B cell (primary cell): ENCODE results near the gene LRP4. TPM values are rescaled to one million over a fixed set of nuclear protein-coding genes. Genes with fewer than 3 reads are reported as not detected.

Experiments
- ATAC-seq: fragments of 200-7000 bp; cut with Tn5 transposase; one replicate; pipeline ENCODE4 v1.10.0; 2021; ENCODE audit warnings: low read depth, mild to moderate bottlenecking, moderate number of reproducible peaks, moderate library complexity
- CTCF ChIA-PET: fragments of 350-600 bp; sonication (Branson Sonifier 250); formaldehyde crosslinking; loops from one replicate; lab custom pipeline; 2021; ENCODE audit warnings: antibody characterized with exemption, inconsistent platforms; lab: Charles Lee
- POLR2A ChIA-PET: fragments of 350-600 bp; sonication (Branson Sonifier 250); formaldehyde crosslinking; loops from one replicate; lab custom pipeline; 2021; ENCODE audit warnings: antibody characterized with exemption; lab: Charles Lee
- DNase-seq: peaks from one replicate; pipeline ENCODE4 v3.0.0; 2013
- H2AFZ ChIP-seq: 2 replicates; pipeline ENCODE4 v1.6.1; 2012; ENCODE audit warnings: mild to moderate bottlenecking, low read depth, low read length; ENCODE audit not compliant: insufficient read depth, poor library complexity, severe bottlenecking
- H3K27ac ChIP-seq, 2 donors: 1 replicate in 1 of 2; 2 replicates in 1 of 2; pipeline ENCODE4 v1.5.1; 2012 to 2013; ENCODE audit warnings: low read length in 2 of 2, mild to moderate bottlenecking in 2 of 2, moderate library complexity in 1 of 2
- H3K27me3 ChIP-seq, 4 experiments: fragments of 200-600 bp in 1 of 4; sonication (generic) in 1 of 4; replicated peaks in 1 of 4; 1 replicate in 2 of 4; 2 replicates in 2 of 4; pipeline versions ENCODE4 v1.6.1 to v1.7.0; 2013 to 2016; ENCODE audit warnings: low read length in 3 of 4, mild to moderate bottlenecking in 2 of 4, mixed read lengths in 1 of 4, moderate library complexity in 1 of 4; ENCODE audit not compliant: insufficient read depth in 4 of 4, control insufficient read depth in 3 of 4; ENCODE audit errors: control extremely low read depth in 1 of 4
- H3K36me3 ChIP-seq, 2 experiments: replicated peaks in 1 of 2; 1 replicate in 1 of 2; 2 replicates in 1 of 2; pipeline versions ENCODE4 v1.6.1 to v1.7.1; 2013; ENCODE audit warnings: low read length in 1 of 2; ENCODE audit not compliant: insufficient read depth in 2 of 2, control insufficient read depth in 1 of 2; ENCODE audit errors: control extremely low read depth in 1 of 2, extremely low read depth in 1 of 2
- H3K4me1 ChIP-seq, 2 donors: fragments of 200-600 bp in 1 of 2; sonication (generic) in 1 of 2; 1 replicate in 1 of 2; 2 replicates in 1 of 2; pipeline versions ENCODE4 v1.5.1 to v1.6.1; 2013 to 2017; ENCODE audit warnings: low read length in 2 of 2; ENCODE audit not compliant: control insufficient read depth in 2 of 2, insufficient read depth in 2 of 2
- H3K4me2 ChIP-seq: replicated peaks from 2 replicates; pipeline ENCODE3; 2012; ENCODE audit warnings: mild to moderate bottlenecking, low read depth, low read length; ENCODE audit not compliant: poor library complexity, severe bottlenecking
- H3K4me3 ChIP-seq, 5 experiments: fragments of 200-600 bp in 1 of 5; sonication (generic) in 1 of 5; 1 replicate in 3 of 5; 2 replicates in 2 of 5; pipeline versions ENCODE4 v1.5.1 to v1.7.0; 2011 to 2016; ENCODE audit warnings: low read length in 4 of 5, mild to moderate bottlenecking in 4 of 5, low read depth in 2 of 5, control low read depth in 1 of 5, moderate library complexity in 1 of 5; ENCODE audit not compliant: insufficient read depth in 1 of 5; ENCODE audit errors: control extremely low read depth in 1 of 5, extremely low read depth in 1 of 5
- H3K79me2 ChIP-seq: fragments of 200-600 bp; sonication (generic); one replicate; pipeline ENCODE4 v1.6.0; 2016; ENCODE audit warnings: low read length; ENCODE audit not compliant: control insufficient read depth, insufficient read depth
- H3K9ac ChIP-seq: fragments of 200-600 bp; sonication (generic); 2 replicates; pipeline ENCODE4 v1.6.1; 2017; ENCODE audit warnings: mild to moderate bottlenecking, low read length, moderate library complexity
- H3K9me3 ChIP-seq, 3 donors: one replicate each; pipeline versions ENCODE4 v1.6.1 to v1.7.1; 2013; ENCODE audit warnings: low read length in 2 of 3; ENCODE audit not compliant: control insufficient read depth in 2 of 3, insufficient read depth in 1 of 3; ENCODE audit errors: control extremely low read depth in 1 of 3
- H4K20me1 ChIP-seq: 2 replicates; pipeline ENCODE4 v1.6.0; 2012; ENCODE audit warnings: mild to moderate bottlenecking, low read length; ENCODE audit not compliant: insufficient read depth, control insufficient read depth, poor library complexity, severe bottlenecking
- H3K27ac Mint-ChIP-seq: one replicate; pipeline ENCODE4 v1.8.0; 2021; ENCODE audit warnings: mixed read lengths
- H3K27me3 Mint-ChIP-seq: one replicate; pipeline ENCODE4 v1.8.0; 2021; ENCODE audit warnings: mixed read lengths
- H3K4me1 Mint-ChIP-seq: one replicate; pipeline ENCODE4 v1.8.0; 2021; ENCODE audit warnings: mixed read lengths
- H3K4me3 Mint-ChIP-seq: one replicate; pipeline ENCODE4 v1.8.0; 2021; ENCODE audit warnings: mixed read lengths
- H3K9me3 Mint-ChIP-seq: one replicate; pipeline ENCODE4 v1.8.0; 2022; ENCODE audit warnings: mixed read lengths; ENCODE audit not compliant: insufficient read depth
- CTCF ChIP-seq: fragments of 200-600 bp; IDR thresholded peaks from one replicate; pipeline ENCODE4 v1.8.0; 2022; ENCODE audit warnings: antibody characterized with exemption, mild to moderate bottlenecking
- EZH2 ChIP-seq: IDR thresholded peaks from 2 replicates; pipeline ENCODE4 v1.6.1; 2012; ENCODE audit warnings: borderline replicate concordance, low read depth, mild to moderate bottlenecking, moderate library complexity, low read length; ENCODE audit not compliant: insufficient read depth, poor library complexity, severe bottlenecking
- WGBS: methylation state at CpG from one replicate; pipeline ENCODE4 v1.1.5; 2013; ENCODE audit warnings: missing lambda C conversion rate; ENCODE audit not compliant: insufficient coverage; 5-methylcytosine and 5-hydroxymethylcytosine counted together
- intact Hi-C: fragments of 100-400 bp; cut with micrococcal nuclease; formaldehyde crosslinking; loops from one replicate; pipeline ENCODE4 v1.10.0; 2022
- polyA plus RNA-seq: library from polyadenylated mRNA; depleted of rRNA; stranded (reverse); fragments of >200 nt; gene quantifications from 2 replicates; pipeline ENCODE4 v1.2.3, GENCODE V29; 2012
- total RNA-seq, 2 donors: library from RNA; stranded (reverse); fragments of 120-200 nt in 1 of 2; gene quantifications; 1 replicate in 1 of 2; 2 replicates in 1 of 2; pipeline versions ENCODE4 v1.2.3 to v1.2.4, GENCODE V29; 2013 to 2022

LRP4 gene
- total and polyA plus RNA-seq, 2 donors (not counting 1 experiment from before 2014, with no cell fraction given), result not detected

DNA sequence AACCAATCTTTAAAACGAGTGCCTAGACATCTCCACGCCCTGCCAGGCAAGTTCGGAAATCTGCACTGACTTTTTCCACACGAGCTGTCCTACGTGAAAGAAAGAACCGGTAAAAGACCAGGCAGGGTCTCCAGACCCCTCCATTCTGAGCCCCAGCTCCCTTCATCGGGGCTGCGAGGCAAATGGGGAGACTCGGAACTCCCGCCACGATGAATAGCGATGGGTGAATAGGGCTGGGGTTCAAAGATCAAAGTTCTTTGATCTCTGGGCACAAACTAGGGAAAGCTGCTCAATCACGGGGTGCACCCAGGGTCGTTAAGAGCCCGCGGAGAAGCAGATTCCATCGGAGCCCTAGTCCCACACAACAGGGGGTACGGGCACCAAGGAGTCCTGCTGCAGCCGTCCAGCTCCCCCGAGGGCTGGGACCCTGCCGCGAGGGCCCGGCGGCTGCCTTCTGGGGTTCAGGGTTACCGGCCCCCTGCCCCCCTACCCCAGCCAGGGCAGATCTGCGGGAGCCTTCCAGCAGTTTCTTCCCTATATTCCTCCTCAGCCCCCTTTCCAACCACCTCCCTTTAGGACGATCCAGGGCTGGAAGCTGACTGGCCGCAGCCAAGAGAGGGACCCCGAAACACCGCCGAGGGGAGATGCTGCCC, 1.1 kb downstream of the LRP4 start:
- Histone ChIP-seq H3K9ac (peak overlapping the region; percentile 58), H4K20me1 (no peaks in the 10 kb centered on the region), H3K79me2 (no peaks in the 10 kb centered on the region), H3K9me3 (peaks cover 0 to 11% (median 0%) of the 10 kb centered on the region in 3 donors), H3K36me3 (no peaks in the 10 kb centered on the region), H3K27ac (no peak overlapping the region), H3K4me2 (peak overlapping the region; percentile 95), H3K27me3 (peaks cover 0 to 63% (median 35%) of the 10 kb centered on the region in 4 experiments), H2AFZ (peak overlapping the region; percentile 69), H3K4me1 (peaks cover 28 to 31% of the 10 kb centered on the region in 2 donors), H3K4me3 (peak overlapping the region; percentile 0 to 54 (median 47))
- Mint-ChIP-seq H3K4me3 (peak overlapping the region; percentile 86), H3K27ac (no peak overlapping the region), H3K27me3 (peaks cover 52% of the 10 kb centered on the region), H3K4me1 (peaks cover 30% of the 10 kb centered on the region), H3K9me3 (no peaks in the 10 kb centered on the region)
- DNase-seq, result peak; percentile 55
- intact Hi-C loops, result loop anchor here (5.0 kb wide), 1 partner anchor 70 kb away; the partner anchor contains the start of gene CKAP5
- CTCF ChIA-PET, result interaction anchor here (0.6 to 1.8 kb wide), 5 partner anchors 25 to 1152 kb away, joined by 3 to 7 read pairs (median 3); no protein-coding TSS in a partner anchor
- POLR2A ChIA-PET, result no interaction called here
- peak; percentile 57 for TF ChIP-seq EZH2
- TF ChIP-seq CTCF, result no peak
- 2% methylated on average over 31 of the region's 31 CpGs for WGBS
- no peak for ATAC-seq
